AG08396 (cell line): ENCODE results near the gene MYO16.

Experiments
- DNase-seq: peaks from one replicate; pipeline ENCODE4 v3.0.0; 2012; ENCODE audit warnings: low spot score, mixed read lengths

The MYO16 gene

GRCh38 chr13:109243311-109243951, 614.0 kb downstream of the MYO16 start:
- peak; percentile 69 for DNase-seq

GRCh38 chr13:109244566-109244965, 615.2 kb downstream of the MYO16 start:
- DNase-seq, result no peak

GRCh38 chr13:109246001-109246400, 616.6 kb downstream of the MYO16 start:
- DNase-seq, result no peak

- DNase-seq, result no peak
These were observed 620.5 kb downstream of the MYO16 start for GRCh38 chr13:109249780-109250528.

GRCh38 chr13:109251956-109252355, 622.5 kb downstream of the MYO16 start:
- no peak for DNase-seq

- DNase-seq, result no peak
These were observed 623.9 kb downstream of the MYO16 start for GRCh38 chr13:109253316-109253715.

GRCh38 chr13:109254274-109254673, 624.9 kb downstream of the MYO16 start:
- DNase-seq, result no peak

- no peak for DNase-seq
These were observed 625.9 kb downstream of the MYO16 start for GRCh38 chr13:109255141-109255856.

- peak; percentile 64 for DNase-seq
These were observed 627.7 kb downstream of the MYO16 start for GRCh38 chr13:109256866-109257760.
